ENCODE data around the gene AJM1. TPM values are rescaled to one million over a fixed set of nuclear protein-coding genes. Genes with fewer than 3 reads are reported as not detected.
"Not testable (repeated sequence)": the region's sequence is repeated elsewhere in the genome, so short reads cannot be mapped to it uniquely, and the experiment has no call there.

Gene AJM1
- total RNA-seq, 4 donors from 2014 or later, result 2.5 to 10.9 (median 5.7) TPM

DNA sequence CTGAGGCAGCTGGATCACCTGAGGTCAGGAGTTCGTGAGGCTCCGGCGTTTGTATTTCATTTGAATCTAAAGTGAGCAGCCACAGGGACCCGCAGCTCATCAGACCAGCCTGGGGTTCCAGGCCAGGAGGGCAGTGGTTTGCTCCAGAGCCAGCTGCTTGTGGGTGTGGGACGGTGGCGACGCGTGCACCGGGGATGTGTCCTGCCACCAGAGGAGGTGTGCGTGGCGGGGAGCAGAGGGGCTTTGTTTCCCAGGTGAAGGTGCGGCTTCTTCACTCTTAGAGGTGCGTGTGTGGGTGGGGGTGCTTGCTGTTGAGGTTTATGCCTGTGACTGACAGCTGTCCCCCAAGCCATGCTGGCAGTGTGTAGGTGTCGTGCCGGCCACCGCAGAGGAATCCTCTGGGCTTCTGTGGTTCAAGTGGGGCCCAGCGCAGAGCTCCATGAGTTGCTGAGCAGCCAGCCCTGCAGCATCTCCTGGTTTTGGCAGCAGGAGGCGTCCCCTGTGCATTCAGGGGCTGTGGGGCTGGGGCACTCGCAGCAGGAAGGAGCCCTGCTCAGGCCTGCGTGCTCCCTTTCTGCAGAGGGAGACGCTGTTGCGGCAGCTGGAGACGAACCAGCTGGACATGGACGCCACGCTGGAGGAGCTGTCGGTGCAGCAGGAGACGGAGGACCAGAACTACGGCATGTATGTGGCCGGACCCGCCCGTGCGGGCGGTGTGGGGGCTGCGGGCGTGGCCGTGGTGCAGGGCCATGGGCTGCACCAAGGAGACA is 6.9 kb upstream of the AJM1 start:
- TF ChIP-seq, protein P1, sequence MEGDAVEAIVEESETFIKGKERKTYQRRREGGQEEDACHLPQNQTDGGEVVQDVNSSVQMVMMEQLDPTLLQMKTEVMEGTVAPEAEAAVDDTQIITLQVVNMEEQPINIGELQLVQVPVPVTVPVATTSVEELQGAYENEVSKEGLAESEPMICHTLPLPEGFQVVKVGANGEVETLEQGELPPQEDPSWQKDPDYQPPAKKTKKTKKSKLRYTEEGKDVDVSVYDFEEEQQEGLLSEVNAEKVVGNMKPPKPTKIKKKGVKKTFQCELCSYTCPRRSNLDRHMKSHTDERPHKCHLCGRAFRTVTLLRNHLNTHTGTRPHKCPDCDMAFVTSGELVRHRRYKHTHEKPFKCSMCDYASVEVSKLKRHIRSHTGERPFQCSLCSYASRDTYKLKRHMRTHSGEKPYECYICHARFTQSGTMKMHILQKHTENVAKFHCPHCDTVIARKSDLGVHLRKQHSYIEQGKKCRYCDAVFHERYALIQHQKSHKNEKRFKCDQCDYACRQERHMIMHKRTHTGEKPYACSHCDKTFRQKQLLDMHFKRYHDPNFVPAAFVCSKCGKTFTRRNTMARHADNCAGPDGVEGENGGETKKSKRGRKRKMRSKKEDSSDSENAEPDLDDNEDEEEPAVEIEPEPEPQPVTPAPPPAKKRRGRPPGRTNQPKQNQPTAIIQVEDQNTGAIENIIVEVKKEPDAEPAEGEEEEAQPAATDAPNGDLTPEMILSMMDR (IDR thresholded peaks at IDR 0.05), result no peak
- TF ChIP-seq POLR2A (IDR thresholded peaks at IDR 0.05) (no peak), POLR2AphosphoS5 (IDR thresholded peaks at IDR 0.05) (no peak), EP300 (IDR thresholded peaks at IDR 0.05) (no peak)
- 80% methylated on average over 1 of the region's 36 CpGs; no CpG with 5 or more reads in 1 of the 2 donors for WGBS, 2 donors (ENCODE audit: low coverage in 1 of 2)
- peaks cover 0 to 90% of the 10 kb centered on the region in 2 donors for H3K36me3 ChIP-seq
- H3K4me1 ChIP-seq, result peaks cover 0 to under 1% (median 0%) of the 10 kb centered on the region in 3 donors
- no peaks in the 10 kb centered on the region for H3K27me3 ChIP-seq
- no peak for ATAC-seq
- H3K27ac ChIP-seq, result no peak overlapping the region
- no peak overlapping the region for H3K4me3 ChIP-seq
- H3K9me3 ChIP-seq, result no peaks in the 10 kb centered on the region

DNA sequence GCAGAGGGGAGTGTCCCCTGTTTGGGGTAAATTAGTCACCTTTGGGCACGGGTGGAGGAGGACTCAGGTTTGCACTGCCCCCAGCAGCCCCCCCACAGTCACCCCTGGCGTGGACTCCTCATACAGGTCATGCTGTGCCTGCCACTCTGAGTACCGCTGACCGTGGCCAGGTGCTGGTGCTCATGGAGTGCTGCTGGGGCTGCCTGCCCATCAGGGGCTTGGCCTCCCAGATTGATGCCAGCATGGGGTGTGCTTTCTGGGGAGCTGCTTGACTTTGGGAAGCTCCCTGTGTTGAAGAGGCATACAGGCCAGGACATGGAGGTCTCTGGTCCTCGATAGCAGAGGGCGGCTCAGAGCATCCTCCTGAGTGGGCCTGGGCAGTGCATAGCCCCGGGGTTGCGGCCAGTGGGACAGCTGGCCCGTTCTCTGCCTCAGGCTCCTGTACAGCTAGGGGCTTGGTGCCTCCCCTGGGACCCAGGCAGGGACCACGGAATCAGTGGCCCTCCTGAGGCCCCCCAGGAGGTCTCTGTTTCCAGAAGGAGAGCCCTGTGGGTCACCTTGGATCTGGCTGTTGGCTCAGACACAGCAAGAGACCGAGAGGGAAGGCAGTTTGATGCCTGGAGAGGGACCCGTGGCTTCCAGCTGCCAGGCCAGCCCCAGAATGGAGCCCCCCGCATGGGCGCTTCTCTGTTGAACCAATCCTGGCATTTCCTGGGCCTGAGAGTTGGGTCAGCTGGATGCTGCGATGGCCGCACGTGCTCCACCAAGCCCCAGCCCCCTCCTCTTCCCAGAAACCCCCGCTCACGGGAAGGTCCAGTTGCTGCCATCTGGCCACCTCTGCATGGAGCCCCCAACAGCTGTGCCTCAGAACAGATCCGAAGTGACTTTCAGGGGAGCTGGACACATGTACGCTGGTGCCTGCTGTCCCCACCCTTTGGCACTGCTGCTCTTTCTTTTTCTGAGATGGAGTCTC is 6.1 kb upstream of the AJM1 start:
- H3K27ac ChIP-seq, result no peak overlapping the region
- no peak for ATAC-seq
- peaks cover 0 to 9% (median under 1%) of the 10 kb centered on the region in 3 donors for H3K4me1 ChIP-seq
- no peaks in the 10 kb centered on the region for H3K27me3 ChIP-seq
- peaks cover 0 to 89% of the 10 kb centered on the region in 2 donors for H3K36me3 ChIP-seq
- no peaks in the 10 kb centered on the region for H3K9me3 ChIP-seq
- 40 to 86% methylated on average over 1 of the region's 21 CpGs for WGBS, 2 donors (ENCODE audit: low coverage in 1 of 2)
- H3K4me3 ChIP-seq, result no peak overlapping the region
- TF ChIP-seq EP300 (IDR thresholded peaks at IDR 0.05) (no peak), POLR2AphosphoS5 (IDR thresholded peaks at IDR 0.05) (no peak), POLR2A (IDR thresholded peaks at IDR 0.05) (no peak)
- TF ChIP-seq, protein P1 (IDR thresholded peaks at IDR 0.05), result no peak

DNA sequence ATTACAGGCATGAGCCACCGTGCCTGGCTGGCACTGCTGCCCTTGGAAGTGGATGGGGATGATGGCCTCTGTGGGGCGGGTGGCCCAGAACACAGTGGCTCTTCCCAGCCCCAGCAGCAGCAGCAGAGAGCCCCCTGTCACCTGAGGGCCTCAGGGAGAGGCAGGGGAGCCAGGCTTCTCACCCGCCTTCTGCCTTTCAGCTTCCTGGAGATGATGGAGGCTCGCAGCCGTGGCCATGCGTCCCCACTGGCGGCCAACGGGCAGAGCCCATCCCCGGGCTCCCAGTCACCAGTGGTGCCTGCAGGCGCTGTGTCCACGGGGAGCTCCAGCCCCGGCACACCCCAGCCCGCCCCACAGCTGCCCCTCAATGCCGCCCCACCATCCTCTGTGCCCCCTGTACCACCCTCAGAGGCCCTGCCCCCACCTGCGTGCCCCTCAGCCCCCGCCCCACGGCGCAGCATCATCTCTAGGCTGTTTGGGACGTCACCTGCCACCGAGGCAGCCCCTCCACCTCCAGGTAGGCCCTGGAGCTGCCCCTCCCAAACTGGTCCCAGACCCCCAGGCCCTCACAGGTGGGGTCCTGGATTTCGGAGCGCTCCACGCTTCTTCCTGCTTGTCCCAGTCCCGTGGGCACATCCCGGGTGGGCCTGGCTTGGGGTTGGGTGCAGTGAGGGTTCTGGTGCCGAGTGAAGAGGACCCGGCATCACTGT is 5.0 kb upstream of the AJM1 start:
- ATAC-seq, result no peak
- TF ChIP-seq POLR2A (IDR thresholded peaks at IDR 0.05) (no peak), POLR2AphosphoS5 (IDR thresholded peaks at IDR 0.05) (no peak), EP300 (IDR thresholded peaks at IDR 0.05) (no peak)
- TF ChIP-seq, protein P1 (IDR thresholded peaks at IDR 0.05), result no peak
- Histone ChIP-seq H3K27me3 (peaks cover under 1% of the 10 kb centered on the region), H3K4me3 (no peak overlapping the region), H3K27ac (no peak overlapping the region), H3K4me1 (peaks cover 0 to 20% (median 11%) of the 10 kb centered on the region in 3 donors), H3K9me3 (no peaks in the 10 kb centered on the region), H3K36me3 (peaks cover 0 to 78% of the 10 kb centered on the region in 2 donors)
- 80 to 100% methylated on average over 1 to 2 of the region's 27 CpGs for WGBS, 2 donors (ENCODE audit: low coverage in 1 of 2)

DNA sequence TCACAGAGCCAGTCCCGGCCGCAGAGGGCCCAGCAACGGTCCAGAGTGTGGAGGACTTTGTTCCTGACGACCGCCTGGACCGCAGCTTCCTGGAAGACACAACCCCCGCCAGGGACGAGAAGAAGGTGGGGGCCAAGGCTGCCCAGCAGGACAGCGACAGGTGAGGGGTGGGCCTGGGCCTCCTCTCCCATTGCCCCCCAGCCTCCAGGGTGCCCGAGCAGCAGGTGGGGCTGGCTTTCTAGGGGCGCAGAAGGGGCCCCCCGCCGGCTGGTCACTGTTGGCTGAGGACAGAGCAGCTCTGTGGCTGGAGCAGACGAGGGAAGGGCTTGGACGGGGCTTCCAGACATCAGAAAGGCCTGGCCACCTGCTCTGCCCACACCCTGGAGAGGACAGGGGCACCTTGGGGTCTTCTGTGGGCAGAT is 4.4 kb upstream of the AJM1 start:
- WGBS, 2 donors (ENCODE audit: low coverage in 1 of 2), result no CpG with 5 or more reads among the region's 15 CpGs
- ATAC-seq, result not testable (repeated sequence)

More for the DNA sequence above, 4.4 kb upstream of the AJM1 start:
- H3K4me3 ChIP-seq, H3K27ac ChIP-seq, H3K9me3 ChIP-seq, H3K27me3 ChIP-seq: not testable (repeated sequence)
- Histone ChIP-seq H3K4me1 (peaks cover 0 to 26% (median 16%) of the 10 kb centered on the region in 3 donors), H3K36me3 (peaks cover 0 to 72% of the 10 kb centered on the region in 2 donors)

All from gastroesophageal sphincter (tissue), 4 donors.